ENCODE measurements around the gene MSH4.
"Not testable (repeated sequence)": the region's sequence is repeated elsewhere in the genome, so short reads cannot be mapped to it uniquely, and the experiment has no call there.

The MSH4 gene

DNA sequence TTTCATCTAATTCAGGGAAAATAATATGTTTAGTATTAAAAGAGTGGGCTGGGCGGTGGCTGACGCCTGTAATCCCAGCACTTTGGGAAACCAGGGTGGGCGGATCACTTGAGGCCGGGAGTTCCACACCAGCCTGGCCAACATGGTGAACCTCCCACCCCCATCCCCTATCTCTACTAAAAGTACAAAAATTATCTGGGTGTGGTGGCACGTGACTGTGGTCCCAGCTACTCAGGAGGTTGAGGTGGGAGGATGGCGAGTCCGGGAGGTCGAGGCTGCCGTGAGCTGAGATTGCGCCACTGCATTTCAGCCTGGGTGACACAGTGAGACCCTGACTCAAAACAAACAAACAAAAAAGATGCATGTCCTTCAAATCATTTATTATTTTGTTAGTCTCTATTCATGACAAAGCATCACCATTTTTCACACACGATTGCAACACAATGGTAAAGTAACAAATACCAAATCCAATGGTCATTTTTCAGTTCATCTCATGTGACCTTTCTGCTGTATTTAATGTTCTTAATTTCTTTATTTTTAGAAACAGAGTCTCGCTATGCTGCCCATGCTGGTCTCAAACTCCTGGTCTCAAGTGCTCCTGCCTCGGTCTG lies 1.0 kb downstream of the MSH4 start:
- no peak for DNase-seq

DNA sequence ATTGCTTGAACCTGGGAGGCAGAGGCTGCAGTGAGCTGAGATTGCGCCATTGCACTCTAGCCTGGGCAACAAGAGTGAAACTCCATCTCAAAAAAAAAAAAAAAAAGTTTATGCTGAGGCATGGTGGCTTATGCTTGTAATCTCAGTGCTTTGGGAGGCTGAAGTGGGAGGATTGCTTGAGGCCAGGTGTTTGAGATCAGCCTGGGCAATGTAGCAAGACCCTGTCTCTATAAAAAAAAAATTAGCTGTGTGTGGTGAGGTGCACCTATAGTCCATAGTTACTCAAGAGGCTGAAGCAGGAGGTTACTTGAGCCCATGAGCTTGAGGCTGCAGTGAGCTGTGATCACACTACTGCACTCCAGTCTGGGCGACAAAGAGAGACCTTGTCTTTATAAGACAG lies 4.8 kb downstream of the MSH4 start:
- not testable (repeated sequence) for DNase-seq

DNA sequence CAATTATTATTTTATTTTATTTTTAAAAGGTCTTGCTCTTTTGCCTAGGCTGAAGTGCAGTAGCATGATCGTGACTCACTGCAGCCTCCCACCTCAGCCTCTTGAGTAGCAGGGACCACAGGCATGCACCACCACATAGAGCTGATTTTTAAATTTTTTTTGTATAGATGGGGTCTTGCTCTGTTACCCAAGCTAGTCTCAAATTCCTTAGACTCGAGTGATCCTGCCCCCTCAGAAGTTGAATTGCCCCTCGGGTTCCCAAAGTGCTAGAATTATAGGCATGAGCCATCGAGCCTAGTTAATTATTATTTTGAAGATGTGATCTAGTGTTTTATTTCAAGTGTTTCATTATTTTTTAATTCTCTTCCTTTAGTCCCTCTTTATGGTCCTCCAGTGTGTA lies 12.2 kb downstream of the MSH4 start:
- DNase-seq, result no peak

DNA sequence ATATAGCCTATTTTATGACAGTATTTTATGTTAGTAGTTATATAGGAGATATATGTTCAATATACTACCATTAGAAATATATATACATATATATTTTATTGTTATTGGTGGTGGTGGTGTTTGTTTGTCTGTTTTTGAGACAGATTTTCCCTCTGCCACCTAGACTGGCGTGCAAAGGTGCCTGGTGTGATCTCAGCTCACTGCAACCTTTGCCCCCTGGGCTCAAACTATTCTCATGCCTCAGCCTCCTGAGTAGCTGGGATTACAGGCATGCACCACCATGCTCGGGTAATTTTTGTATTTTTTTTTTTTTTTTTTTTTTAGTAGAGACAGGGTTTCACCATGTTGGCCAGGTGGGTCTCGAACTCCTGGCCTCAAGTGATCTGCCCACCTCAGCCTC lies 13.4 kb downstream of the MSH4 start:
- DNase-seq, result not testable (repeated sequence)

DNA sequence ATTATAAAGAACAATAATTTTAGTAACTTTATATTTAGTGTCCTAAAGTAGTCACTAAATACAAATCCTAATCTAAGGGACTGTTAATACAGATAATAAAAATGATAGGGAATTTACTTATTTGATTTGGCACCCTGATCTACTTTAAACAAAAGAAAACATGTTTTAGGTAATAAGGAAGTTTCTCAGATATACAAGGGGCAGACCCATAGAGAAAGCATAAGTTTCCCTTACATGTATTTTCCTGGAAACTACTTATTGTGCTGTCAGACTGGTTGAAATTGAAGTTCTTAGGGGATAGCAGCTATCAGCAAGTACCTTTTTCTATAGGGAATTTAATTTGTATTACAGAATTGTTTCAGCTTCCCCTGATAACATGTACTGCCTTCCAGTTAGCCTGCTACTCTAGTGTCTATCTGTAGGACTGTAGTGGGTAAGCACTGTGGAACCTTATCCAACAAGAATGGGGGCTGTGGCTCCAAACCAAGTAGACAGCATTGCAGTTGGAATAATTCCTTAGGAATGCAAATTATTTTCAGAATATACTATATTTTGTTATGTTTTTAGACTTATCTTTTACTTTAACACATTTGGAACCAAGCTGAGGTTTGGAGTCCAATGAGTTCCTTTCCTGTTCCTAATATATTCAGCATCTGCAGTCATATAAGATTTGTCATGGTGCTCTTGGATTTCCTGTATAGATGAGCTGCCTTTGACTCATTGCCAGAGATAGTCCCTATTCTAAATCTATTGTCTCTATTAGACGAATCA lies 14.7 kb downstream of the MSH4 start:
- no peak for DNase-seq

DNA sequence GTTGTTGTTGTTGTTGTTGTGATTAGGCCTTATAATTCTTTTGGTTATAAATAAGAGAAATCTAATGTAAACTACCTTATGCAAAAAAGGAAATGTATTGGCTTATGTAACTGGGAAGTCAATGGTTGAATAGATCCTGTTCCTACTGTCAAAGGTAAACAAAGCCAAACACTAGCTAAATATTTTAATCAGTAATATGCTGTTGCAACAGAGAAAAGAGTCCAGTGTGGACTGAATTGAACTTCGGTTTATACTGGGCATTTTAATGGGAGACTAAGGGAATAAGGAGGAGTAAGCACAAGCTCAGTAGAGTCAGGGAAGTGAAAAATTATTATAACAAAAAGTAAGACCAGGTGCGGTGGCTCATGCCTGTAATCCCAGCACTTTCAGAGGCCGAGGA lies 15.4 kb downstream of the MSH4 start:
- no peak for DNase-seq

DNA sequence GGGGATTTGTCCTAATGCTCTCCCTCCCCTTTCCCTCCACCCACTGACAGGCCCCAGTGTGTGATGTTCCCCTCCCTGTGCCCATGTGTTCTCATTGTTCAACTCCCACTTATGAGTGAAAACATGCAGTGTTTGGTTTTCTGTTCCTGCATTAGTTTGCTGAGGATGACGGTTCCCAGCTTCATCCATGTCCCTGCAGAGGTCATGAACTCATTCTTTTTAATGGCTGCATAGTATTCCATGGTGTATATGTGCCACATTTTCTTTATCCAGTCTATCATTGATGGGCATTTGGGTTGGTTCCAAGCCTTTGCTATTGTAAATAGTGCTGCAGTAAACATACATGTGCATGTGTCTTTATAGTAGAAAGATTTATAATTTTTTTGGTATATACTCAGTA lies 26.9 kb downstream of the MSH4 start:
- DNase-seq, result not testable (repeated sequence)

DNA sequence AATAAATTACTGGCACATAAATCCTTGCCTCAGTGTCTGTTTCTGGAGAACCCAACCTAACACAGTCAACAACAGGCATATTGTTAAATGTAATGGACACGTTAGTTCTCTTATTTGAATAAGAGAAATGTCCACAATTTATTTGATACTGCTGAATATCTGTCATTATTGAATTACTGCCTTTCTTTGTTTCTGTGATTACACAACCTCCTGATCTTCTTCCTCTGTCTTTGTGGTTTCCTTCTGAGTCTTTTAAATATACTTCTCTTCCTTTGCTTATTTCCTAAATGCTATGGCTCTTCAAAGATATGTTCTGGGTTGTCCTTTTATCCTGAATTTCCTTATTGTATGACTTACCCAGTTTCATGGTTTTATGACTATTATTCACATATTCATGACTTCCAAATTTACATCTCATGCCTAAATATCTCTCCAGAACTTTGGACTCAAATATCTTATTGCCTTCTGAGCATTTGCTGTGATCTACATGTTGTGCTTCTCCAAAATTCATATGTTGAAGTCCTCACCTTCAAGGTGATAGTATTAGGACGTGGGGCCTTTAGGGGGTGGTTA lies 39.9 kb downstream of the MSH4 start:
- no peak for DNase-seq

DNA sequence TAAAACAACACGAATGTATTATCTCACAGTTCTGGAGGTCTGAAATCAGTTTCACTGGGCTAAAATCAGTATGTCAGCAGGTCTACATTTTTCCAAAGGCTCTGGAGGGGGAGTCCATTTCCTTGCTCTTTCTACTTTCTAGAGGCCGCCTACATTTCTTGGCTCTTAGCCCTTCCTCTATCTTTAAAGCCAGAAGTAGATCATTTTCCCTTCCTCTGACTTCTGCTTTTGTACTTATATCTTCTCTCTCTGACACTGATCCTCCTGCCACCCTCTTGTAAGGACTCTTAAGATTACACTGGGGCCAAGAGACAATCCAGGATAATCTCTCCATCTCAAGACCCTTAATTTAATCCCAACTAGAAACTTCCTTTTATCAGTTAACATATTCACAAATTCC lies 41.4 kb downstream of the MSH4 start:
- DNase-seq, result no peak

DNA sequence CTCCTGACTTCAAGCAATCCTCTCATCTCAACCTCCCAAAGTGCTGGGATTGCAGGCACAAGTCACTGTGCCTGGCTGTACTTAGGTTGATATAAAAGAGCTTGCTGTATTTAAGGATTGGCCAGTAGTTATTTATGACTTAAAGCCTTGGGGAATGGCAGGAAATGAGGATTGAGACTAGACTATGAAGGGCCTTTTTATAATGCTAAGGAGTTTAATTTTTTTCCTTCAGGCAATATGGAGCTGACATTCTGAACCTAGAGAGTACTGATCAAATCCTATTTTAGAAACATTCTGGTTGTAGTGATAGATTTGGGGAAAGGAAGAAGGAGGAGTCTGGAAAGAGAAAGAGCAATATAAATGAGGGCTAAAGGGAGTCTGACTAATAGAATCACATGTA lies 44.7 kb downstream of the MSH4 start:
- DNase-seq, result no peak

DNA sequence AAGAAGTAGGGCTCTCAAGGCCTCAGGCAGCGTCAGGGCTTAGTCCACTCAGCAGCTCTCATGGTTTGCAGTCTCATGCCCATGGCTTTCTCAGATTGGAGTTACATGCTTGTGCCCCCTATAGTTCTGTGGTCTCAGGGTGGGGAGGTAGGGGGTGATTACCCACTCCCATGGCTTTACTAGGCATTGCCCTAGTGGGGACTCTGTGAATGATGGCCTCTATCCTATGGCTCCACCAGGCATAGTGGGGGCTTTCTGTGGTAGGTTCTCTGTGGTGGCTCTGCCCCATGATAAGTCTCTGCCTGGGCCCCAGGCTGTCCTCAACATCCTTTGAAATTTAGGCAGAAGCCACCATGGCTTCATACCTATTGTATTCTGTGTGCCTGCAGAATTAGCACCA lies 48.9 kb downstream of the MSH4 start:
- no peak for DNase-seq

DNA sequence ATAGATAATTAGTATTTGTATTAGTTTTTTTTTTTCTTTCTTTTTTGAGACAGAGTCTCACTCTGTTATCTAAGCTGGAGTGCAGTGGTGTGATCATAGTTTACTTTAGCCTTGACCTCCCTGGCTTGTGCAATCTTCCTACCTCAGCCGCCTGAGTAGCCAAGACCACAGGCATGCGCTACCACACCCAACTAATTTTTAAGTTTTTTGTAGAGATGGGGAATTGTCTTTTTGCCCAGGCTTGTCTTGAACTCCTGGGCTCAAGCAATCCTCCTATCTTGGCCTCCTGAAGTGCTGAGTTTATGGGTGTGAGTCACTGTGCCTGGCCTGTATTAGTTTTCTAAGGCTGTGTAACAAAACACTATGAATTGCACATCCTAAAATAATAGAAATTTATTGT lies 58.3 kb downstream of the MSH4 start:
- DNase-seq, result no peak

DNA sequence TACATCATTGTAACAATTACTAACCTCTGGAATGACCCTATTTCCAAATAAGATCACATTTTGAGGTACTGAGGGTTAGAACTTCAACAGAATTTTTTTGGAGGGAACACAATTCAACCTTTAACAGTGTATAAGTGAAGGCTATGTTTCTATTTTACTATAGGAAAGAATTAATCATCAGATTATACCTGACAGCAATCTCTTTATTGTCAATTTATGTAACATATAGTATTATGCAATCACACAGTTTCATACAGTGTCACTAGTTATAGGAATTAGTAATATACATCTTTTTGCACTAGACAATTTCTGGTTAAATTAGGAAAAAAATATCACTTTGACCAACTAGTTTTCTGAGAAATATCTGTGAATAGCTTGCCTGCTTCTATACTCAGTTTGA lies 59.1 kb downstream of the MSH4 start:
- no peak for DNase-seq

DNA sequence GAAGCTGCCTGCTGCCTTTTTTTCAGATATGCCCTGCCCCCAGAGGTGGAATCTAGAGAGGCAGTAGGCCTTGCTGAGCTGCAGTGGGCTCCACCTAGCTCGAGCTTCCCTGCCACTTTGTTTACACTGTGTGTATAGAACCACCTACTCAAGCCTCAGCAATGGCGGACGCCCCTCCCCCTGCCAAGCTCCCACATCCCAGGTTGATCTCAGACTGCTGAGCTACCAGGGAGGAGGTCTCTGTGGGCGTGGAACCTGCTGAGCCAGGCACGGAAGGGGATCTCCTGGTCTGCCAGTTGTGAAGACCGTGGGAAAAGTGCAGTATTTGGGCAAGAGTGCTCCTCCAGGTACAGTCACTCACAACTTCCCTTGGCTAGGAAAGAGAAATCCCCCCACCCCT lies 65.1 kb downstream of the MSH4 start:
- no peak for DNase-seq

DNA sequence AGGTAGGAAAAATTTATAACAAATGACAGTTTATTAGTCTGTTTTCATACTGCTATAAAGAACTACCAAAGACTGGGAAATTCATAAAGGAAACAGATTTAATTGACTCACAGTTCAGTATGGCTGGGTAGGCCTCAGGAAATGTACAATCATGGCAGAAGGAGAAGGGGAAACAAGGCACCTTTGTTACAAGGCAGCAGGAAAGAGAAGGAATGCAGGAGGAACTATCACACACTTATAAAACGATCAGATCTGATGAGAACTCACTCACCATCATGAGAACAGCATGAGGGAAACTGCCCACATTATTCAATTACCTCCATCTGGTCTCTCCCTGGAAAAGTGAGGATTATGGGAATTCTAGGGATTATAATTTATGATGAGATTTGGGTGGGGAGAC lies 74.3 kb downstream of the MSH4 start:
- no peak for DNase-seq

DNA sequence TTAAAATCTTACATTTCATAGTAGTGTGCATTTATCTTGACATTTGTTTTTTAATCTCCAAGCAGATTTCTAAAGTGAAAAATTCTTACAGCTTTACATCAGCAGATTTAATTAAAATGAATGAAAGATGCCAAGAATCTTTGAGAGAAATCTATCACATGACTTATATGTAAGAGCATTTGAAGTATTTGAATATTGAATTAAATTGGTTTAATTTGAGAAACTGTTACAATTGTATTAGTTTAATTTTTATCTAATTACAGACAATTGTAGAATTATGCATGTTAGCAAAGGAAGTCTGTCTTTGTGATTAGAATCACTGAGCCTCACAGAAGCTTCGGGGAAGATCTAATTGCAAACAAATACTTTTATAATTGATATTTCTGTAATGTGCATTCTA lies 83.3 kb downstream of the MSH4 start:
- DNase-seq, result no peak

DNA sequence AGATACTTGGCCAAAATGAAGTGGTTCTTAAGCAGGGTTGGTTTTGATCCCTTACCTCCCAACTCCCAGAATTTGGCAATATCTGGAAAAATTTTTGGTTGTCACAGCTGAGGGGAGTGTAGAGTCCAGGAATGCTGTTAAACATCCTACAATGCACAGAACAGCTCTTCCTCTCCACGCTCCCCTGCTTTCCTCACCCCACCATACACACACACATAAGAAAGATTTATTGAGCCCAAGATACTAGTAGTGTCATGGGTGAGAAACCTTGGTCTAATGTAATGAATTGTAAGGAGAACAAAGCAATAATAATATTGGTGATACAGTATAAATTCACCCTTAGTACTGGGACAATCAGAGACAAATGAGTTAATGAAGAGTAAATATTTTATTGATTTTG lies 87.8 kb downstream of the MSH4 start:
- DNase-seq, result no peak

DNA sequence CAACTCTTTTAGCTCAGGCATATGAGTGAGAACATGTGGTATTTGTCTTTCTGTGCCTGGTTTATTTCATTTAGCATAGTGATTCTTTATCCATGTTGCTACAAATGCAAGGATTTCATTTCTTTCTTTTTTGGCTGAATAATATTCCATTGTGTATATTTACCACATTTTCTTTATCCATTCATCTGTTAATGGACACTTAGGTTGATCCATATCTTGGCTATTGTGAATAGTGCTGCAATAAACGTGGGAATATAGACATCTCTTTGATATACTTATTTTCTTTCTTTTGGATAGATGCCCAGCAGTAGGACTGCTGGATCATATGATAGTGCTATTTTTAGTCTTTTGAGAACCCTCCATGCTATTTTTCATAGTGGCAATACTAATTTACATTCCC lies 104.7 kb downstream of the MSH4 start:
- no peak for DNase-seq

DNA sequence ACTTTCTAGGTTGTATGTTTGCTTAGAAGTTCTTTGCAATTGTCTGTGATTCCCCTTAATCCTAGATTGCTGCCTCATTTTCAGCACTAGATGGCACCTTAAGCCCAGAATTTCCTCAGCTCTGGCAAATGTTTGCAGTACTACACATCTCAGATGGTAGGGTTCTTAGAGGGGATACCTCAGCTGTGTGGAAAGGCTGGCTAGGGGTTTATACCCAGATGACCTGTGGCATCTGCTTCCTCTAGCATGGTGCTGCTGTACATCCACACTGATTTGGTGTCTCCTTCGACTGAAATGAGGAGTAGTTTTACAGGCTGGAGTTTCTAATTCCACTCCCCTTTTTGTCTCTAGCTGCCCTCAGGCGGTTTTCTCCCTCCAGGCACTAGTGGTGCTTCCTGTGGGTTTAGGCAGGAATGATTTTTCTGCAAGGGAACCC lies 112.1 kb downstream of the MSH4 start:
- DNase-seq, result no peak

DNA sequence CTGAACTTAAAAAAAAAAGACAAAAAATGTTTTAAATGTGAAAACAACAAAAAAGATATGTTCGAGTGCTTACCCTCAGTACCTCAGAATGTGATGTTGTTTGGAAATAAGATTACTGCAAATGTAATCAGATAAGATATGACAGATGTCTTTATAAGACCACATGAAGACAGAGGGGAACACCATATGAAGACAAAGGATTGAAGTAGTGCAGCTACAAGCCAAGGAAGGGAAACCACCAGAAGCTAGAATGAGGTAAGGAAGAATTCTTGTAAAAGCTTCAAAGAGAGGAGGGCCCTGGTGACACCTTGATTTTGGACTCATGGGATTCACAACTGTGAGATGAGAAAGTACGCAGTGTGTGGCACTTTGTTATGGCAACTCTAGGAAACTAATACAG lies 120.2 kb downstream of the MSH4 start:
- DNase-seq, result no peak

DNA sequence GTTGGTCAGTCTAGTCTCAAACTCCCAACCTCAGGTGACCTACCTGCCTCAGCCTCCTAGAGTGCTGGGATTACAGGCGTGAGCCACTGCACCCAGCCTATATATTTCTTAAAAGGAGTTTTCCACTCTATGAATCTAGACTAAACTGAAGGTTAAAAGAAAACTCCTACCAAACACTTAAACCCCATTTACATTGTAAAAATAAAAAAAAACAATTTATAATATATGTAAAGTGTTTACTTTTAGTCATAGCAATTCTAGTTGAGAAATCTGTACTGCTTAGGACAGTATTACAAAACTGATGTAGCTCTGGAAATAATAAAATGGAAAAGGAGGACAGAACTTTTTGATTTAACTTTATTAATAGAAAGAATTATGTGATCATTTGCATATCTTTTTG lies 126.0 kb downstream of the MSH4 start:
- no peak for DNase-seq

DNA sequence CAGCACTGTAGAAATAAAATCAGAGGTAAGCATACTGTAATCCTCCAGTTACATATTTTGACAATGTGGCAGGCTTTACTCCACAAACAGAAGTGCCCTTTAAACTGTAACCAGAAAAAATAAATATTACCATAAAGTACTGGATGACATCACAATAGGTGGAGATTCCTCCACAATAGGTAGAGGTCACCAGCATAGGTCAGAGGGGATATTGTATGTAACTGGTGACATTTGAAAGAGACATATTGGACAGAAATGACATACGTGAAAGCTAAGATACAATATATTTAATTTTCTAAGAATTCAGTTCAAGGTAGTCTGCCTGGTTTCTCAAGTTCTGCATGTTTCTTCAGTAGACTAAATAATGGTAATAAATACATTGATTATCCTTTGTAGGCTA lies 135.6 kb downstream of the MSH4 start, which contains the start of gene ASB17:
Gene ASB17, minus strand, starts transcription at position 101 of the 400 bp plus-strand sequence. CDS start 113 bp downstream, outside the sequence.
- DNase-seq, result no peak

DNA sequence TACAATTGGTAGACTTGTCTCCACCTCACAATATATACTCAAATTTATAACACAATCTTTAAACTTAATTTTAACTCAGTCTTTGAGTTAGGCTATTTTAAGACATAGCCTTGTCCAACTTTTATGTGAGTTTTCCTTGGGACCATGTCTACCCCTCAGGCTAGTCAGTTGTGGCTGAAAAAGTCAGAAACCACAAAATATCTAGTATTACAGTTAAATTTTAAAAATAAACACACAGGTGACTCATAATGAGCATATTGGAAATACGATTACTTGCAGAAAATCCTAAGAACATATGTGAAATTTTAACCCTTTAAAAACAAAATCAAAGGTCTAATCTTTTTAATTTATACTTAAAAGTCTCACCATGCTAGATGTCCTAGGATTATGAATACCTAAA lies 140.4 kb downstream of the MSH4 start:
- DNase-seq, result no peak

DNA sequence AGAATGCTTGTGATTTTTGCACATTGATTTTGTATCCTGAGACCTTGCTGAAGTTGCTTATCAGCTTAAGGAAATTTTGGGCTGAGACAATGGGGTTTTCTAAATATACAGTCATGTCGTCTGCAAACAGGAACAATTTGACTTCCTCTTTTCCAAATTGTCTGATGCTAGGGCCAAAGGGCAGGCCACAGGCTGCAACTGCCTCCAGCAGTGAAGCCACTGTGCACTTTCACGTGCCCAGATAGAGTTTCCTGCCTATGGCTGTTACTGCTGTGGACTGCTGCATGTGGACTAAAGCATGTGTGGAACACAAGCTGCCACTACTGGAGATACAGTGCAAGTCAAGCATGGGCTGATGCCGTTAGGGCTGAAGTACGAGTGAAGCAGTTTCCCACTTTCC lies 146.4 kb downstream of the MSH4 start:
- not testable (repeated sequence) for DNase-seq

DNA sequence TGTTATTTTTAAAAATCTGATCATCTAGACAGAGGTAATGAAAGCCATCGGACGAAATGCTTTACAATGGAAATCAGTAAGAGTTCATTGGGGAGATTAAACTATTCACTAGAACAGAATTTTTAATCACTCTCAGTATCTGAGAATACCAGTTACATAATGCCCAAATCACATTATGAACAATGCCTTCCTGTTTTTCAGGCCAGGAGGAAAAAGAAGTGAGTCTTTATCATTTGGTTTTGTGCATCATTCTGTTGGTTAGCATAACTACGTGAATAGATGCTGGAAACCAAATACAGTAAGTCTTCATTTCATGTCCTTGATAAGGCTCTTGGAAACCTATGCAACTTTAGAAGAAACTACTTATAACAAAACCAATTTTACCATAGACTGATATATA lies 153.5 kb downstream of the MSH4 start:
- DNase-seq, result no peak

Data from activated CD4-positive, CD25-positive, alpha-beta regulatory T cell treated with anti-CD3 and anti-CD28 coated beads, Interleukin-2, amount 50 U/mL, for 72 hours (primary cell).